Measurements from ENCODE around the gene MRFAP1L1. TPM values are rescaled to one million over a fixed set of nuclear protein-coding genes. Genes with fewer than 3 reads are reported as not detected.

MRFAP1L1 gene
- total and polyA plus RNA-seq, 2 donors (not counting 1 experiment from before 2014, with no cell fraction given): 12.5 to 57.2 TPM

DNA sequence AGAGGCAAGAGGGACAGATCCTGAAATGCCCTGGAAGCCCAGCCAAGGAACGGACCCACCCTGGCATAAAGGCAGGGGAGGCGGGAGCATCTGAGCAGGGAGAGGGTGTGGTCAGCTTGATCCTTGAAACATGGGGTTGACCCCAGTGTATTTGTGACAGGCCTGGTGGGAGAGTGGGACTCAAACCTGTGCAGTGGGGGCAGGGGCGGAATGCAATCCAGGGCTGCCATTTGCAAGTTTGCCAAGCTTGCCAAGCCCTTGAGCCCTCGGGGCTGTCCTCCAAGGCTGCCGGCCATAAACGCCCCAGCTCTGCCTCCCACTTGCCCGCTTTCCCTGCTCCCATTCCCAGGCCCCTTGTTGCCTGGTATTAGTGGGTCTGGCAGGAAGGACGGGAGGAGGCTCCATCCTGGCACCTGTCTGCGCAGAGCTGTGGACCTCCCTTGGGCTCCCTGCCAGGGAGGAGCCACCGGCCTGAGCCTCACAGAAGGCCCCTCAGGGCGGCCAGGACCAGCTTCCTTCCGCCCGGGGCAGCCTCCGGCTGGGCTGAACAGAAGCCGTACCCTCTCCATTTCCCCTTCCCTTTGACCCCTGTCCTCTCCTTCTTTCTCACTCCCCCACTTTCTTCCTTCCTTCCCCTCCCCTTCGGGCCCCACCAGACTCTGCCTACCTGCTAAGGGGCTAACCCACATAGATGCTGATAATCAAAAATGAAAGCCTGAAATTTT, 15.3 kb downstream of the MRFAP1L1 start:
- no peak overlapping the region for H2AFZ ChIP-seq (ENCODE audit: insufficient read depth, low read depth, low read length, poor library complexity, severe bottlenecking)
- DNase-seq (no peak), ATAC-seq (ENCODE audit: low read depth) (no peak)
- H3K27ac Mint-ChIP-seq: no peak overlapping the region
- POLR2A ChIA-PET: no interaction called here
- peaks cover 0 to 9% (median 0%) of the 10 kb centered on the region in 4 experiments for H3K27me3 ChIP-seq (replicated peaks in 1 of 4; ENCODE audit: control extremely low read depth in 1 of 4, control insufficient read depth in 3 of 4, insufficient read depth in 4 of 4, low read length in 3 of 4)
- no peak for TF ChIP-seq EZH2 (IDR thresholded peaks at IDR 0.05; ENCODE audit: borderline replicate concordance, insufficient read depth, low read depth, low read length, poor library complexity, severe bottlenecking)
- TF ChIP-seq, protein P1, sequence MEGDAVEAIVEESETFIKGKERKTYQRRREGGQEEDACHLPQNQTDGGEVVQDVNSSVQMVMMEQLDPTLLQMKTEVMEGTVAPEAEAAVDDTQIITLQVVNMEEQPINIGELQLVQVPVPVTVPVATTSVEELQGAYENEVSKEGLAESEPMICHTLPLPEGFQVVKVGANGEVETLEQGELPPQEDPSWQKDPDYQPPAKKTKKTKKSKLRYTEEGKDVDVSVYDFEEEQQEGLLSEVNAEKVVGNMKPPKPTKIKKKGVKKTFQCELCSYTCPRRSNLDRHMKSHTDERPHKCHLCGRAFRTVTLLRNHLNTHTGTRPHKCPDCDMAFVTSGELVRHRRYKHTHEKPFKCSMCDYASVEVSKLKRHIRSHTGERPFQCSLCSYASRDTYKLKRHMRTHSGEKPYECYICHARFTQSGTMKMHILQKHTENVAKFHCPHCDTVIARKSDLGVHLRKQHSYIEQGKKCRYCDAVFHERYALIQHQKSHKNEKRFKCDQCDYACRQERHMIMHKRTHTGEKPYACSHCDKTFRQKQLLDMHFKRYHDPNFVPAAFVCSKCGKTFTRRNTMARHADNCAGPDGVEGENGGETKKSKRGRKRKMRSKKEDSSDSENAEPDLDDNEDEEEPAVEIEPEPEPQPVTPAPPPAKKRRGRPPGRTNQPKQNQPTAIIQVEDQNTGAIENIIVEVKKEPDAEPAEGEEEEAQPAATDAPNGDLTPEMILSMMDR (IDR thresholded peaks at IDR 0.05): no peak
- H3K36me3 ChIP-seq (replicated peaks in 1 of 2; ENCODE audit: control extremely low read depth in 1 of 2, control insufficient read depth in 1 of 2, extremely low read depth in 1 of 2, insufficient read depth in 2 of 2, low read length in 1 of 2): peaks cover 0 to 5% of the 10 kb centered on the region in 2 experiments
- H3K9ac ChIP-seq (ENCODE audit: low read length): no peak overlapping the region
- peaks cover 3% of the 10 kb centered on the region for H3K4me1 Mint-ChIP-seq
- no peaks in the 10 kb centered on the region for H3K27me3 Mint-ChIP-seq
- H3K4me3 Mint-ChIP-seq: no peak overlapping the region
- H3K79me2 ChIP-seq (ENCODE audit: control insufficient read depth, insufficient read depth, low read length): no peaks in the 10 kb centered on the region
- H3K9me3 Mint-ChIP-seq (ENCODE audit: insufficient read depth): no peaks in the 10 kb centered on the region
- no peaks in the 10 kb centered on the region for H4K20me1 ChIP-seq (ENCODE audit: control insufficient read depth, insufficient read depth, low read length, poor library complexity, severe bottlenecking)
- H3K9me3 ChIP-seq (ENCODE audit: control extremely low read depth in 1 of 3, control insufficient read depth in 2 of 3, insufficient read depth in 1 of 3, low read length in 2 of 3): no peaks in the 10 kb centered on the region
- WGBS (ENCODE audit: insufficient coverage): 82% methylated on average over 16 of the region's 16 CpGs
- CTCF ChIA-PET: interaction anchor here (0.5 kb wide), 1 partner anchor 264 kb away, joined by 4 read pairs; no protein-coding TSS in a partner anchor
- H3K4me3 ChIP-seq (ENCODE audit: control extremely low read depth in 1 of 5, extremely low read depth in 1 of 5, insufficient read depth in 1 of 5, low read depth in 2 of 5, low read length in 4 of 5): peak overlapping the region in 1 of 5 experiments; percentile 56
- no peaks in the 10 kb centered on the region for H3K4me1 ChIP-seq (ENCODE audit: control insufficient read depth in 2 of 2, insufficient read depth in 2 of 2, low read length in 2 of 2)
- intact Hi-C loops (cut with micrococcal nuclease): no loop called here
- no peak overlapping the region for H3K27ac ChIP-seq (ENCODE audit: low read length in 2 of 2)
- no peak overlapping the region for H3K4me2 ChIP-seq (replicated peaks; ENCODE audit: low read depth, low read length, poor library complexity, severe bottlenecking)
